GM12873 (cell line): ENCODE data around the gene POC5.

Experiments
- CTCF ChIP-seq: IDR thresholded peaks from 2 replicates; pipeline ENCODE4 v1.5.1; 2012; ENCODE audit warnings: low read depth, mild to moderate bottlenecking, moderate library complexity, low read length, control low read depth; ENCODE audit not compliant: insufficient read depth; ENCODE audit errors: missing control alignments

Gene POC5

GRCh38 chr5:75677607-75678006, 39.6 kb downstream of the POC5 start:
- TF ChIP-seq CTCF, result no peak

- no peak for TF ChIP-seq CTCF
Measured at GRCh38 chr5:75675783-75676182, 41.5 kb downstream of the POC5 start.

- no peak for TF ChIP-seq CTCF
Measured at GRCh38 chr5:75672616-75673015, 44.6 kb downstream of the POC5 start.

- no peak for TF ChIP-seq CTCF
Measured at GRCh38 chr5:75671506-75671905, 45.7 kb downstream of the POC5 start.

- no peak for TF ChIP-seq CTCF
Measured at GRCh38 chr5:75670577-75670976, 46.7 kb downstream of the POC5 start.

- no peak for TF ChIP-seq CTCF
Measured at GRCh38 chr5:75668977-75669689, 48.1 kb downstream of the POC5 start.

- no peak for TF ChIP-seq CTCF
Measured at GRCh38 chr5:75668445-75668844, 48.8 kb downstream of the POC5 start.

GRCh38 chr5:75667586-75667985, 49.7 kb downstream of the POC5 start:
- TF ChIP-seq CTCF, result no peak
